ENCODE data around the gene SLC22A7. TPM values are rescaled to one million over a fixed set of nuclear protein-coding genes. Genes with fewer than 3 reads are reported as not detected.

SLC22A7 gene
- total and polyA plus RNA-seq, 7 experiments from 2014 or later: not detected

DNA sequence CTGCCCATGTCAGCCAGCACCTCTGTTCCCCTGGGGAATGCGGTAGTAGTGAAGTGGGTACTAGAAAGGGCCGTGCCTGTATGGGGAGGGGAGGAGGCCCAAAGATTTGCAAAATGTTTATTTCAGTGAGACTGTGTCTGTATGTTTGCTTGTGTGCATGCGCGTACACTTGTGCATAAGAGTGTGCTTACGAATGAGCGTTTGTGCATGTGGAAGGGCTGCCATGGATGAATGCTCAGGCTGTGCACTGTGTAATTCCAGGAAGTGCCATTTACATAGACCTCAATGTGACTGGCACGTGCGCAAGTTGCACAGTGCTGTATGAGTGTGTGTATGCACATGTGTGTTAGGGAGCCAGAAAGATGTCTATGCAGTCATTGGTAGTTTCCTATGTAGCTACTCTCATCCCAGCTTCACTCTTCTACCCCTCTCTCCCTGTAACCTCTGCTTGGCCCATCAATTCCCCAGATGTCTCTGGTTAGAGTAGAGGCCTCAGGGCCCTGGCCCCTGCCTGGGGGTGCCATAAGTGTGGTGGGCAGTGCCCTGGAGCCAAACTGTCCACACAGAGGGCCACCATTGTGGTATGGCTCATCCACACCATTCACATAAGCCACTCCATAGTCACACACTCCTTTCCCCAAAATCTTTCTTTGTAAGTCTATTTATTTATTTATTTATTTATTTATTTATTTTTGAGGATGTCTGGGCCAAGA lies 26.8 kb upstream of the SLC22A7 start:
- H3K9me3 ChIP-seq (ENCODE audit: control insufficient read depth in 2 of 3, low read length in 3 of 3): no peaks in the 10 kb centered on the region
- no peak for ATAC-seq
- intact Hi-C loops (cut with micrococcal nuclease): no loop called here
- no peaks in the 10 kb centered on the region for H3K27me3 ChIP-seq (ENCODE audit: control insufficient read depth in 2 of 2, insufficient read depth in 2 of 2, low read length in 2 of 2)
- H3K4me3 Mint-ChIP-seq: peak overlapping the region in 2 of 10 donors; percentile 60 to 64
- H3K27ac Mint-ChIP-seq: no peak overlapping the region
- peaks cover 0 to 2% (median 0%) of the 10 kb centered on the region in 11 donors for H3K9me3 Mint-ChIP-seq
- H3K36me3 ChIP-seq (ENCODE audit: control insufficient read depth in 2 of 3, insufficient read depth in 3 of 3, low read length in 3 of 3): no peaks in the 10 kb centered on the region
- ChIA-PET CTCF (no interaction called here), POLR2A (interaction anchor here (0.6 kb wide), 1 partner anchor 729 kb away, joined by 3 read pairs; no protein-coding TSS in a partner anchor)
- H3K4me3 ChIP-seq (ENCODE audit: low read length): no peak overlapping the region
- H3K27me3 Mint-ChIP-seq: peaks cover 0 to 76% (median 5%) of the 10 kb centered on the region in 5 donors
- no peak for DNase-seq
- no peak overlapping the region for H3K27ac ChIP-seq (ENCODE audit: low read depth, low read length)
- H3K36me3 Mint-ChIP-seq: peaks cover 0 to 4% (median 0%) of the 10 kb centered on the region in 5 donors
- H3K4me1 Mint-ChIP-seq: peaks cover 3 to 24% (median 11%) of the 10 kb centered on the region in 7 donors
- peaks cover 0 to under 1% of the 10 kb centered on the region in 2 donors for H3K4me1 ChIP-seq (ENCODE audit: control insufficient read depth in 2 of 2, insufficient read depth in 2 of 2, low read length in 2 of 2)

DNA sequence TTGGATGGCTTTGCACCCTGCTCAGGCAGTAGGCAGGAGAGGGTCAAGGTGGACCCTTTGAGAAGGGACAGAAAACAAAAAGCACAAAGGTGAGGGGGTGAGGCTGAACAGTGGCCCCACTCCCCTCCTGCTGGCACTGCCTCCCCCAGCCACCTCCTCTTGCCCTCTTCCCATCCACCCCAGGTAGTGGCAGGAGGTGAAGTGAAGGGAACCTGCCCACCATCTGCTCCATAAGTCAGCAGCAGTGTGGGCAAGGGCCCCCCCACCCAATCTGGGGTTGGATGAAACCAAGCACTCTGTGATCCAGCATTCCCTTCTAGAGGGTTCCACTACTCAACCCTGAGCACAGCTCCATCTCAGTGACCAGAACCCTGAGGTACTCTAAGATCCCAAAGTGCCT lies 26.1 kb upstream of the SLC22A7 start:
- Mint-ChIP-seq H3K36me3 (peaks cover 0 to 4% (median 0%) of the 10 kb centered on the region in 5 donors), H3K9me3 (peaks cover 0 to 2% (median 0%) of the 10 kb centered on the region in 11 donors), H3K27me3 (peaks cover 0 to 81% (median 6%) of the 10 kb centered on the region in 5 donors), H3K27ac (peak overlapping the region in 1 of 9 donors; percentile 25), H3K4me1 (peaks cover 5 to 25% (median 11%) of the 10 kb centered on the region in 7 donors), H3K4me3 (peak overlapping the region in 1 of 10 donors; percentile 51)
- Histone ChIP-seq H3K27ac (ENCODE audit: low read depth, low read length) (no peak overlapping the region), H3K4me1 (ENCODE audit: control insufficient read depth in 2 of 2, insufficient read depth in 2 of 2, low read length in 2 of 2) (peaks cover 0 to 6% of the 10 kb centered on the region in 2 donors), H3K4me3 (ENCODE audit: low read length) (no peak overlapping the region), H3K27me3 (ENCODE audit: control insufficient read depth in 2 of 2, insufficient read depth in 2 of 2, low read length in 2 of 2) (no peaks in the 10 kb centered on the region), H3K36me3 (ENCODE audit: control insufficient read depth in 2 of 3, insufficient read depth in 3 of 3, low read length in 3 of 3) (no peaks in the 10 kb centered on the region), H3K9me3 (ENCODE audit: control insufficient read depth in 2 of 3, low read length in 3 of 3) (no peaks in the 10 kb centered on the region)
- ChIA-PET POLR2A (interaction anchor here (0.6 kb wide), 1 partner anchor 730 kb away, joined by 3 read pairs; no protein-coding TSS in a partner anchor), CTCF (no interaction called here)
- ATAC-seq (no peak), DNase-seq (no peak)
- intact Hi-C loops (cut with micrococcal nuclease): no loop called here

DNA sequence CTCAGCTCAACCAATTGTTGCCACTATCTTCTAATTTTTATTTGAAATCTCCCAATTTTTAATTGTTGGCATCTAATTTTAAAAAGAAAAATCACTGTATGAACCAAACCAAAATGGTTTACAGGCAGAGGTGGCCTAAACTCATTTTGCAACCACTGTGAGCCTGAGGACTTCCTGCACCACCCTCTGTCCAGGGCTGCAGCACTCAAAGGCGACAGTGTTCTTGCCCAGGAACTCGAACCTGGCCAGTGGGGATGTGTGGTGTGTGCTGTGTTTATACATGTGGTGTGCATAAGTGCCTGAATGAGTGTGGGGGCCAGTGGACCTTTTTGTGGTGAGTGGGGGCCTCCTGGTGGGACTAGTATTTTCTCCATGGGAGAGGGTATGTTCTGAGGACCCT lies 24.4 kb upstream of the SLC22A7 start:
- ChIA-PET CTCF (no interaction called here), POLR2A (interaction anchor here (1.4 kb wide), 1 partner anchor 44 kb away, joined by 3 read pairs; the partner anchor contains the start of gene DNPH1)
- Mint-ChIP-seq H3K4me1 (peaks cover 5 to 25% (median 10%) of the 10 kb centered on the region in 7 donors), H3K27me3 (peaks cover 0 to 81% (median 10%) of the 10 kb centered on the region in 5 donors), H3K4me3 (peak overlapping the region in 8 of 10 donors; percentile 27 to 85 (median 74)), H3K27ac (peak overlapping the region in 1 of 9 donors; percentile 74), H3K36me3 (peaks cover 0 to 4% (median 0%) of the 10 kb centered on the region in 5 donors), H3K9me3 (peaks cover 0 to 2% (median 0%) of the 10 kb centered on the region in 11 donors)
- Histone ChIP-seq H3K9me3 (ENCODE audit: control insufficient read depth in 2 of 3, low read length in 3 of 3) (no peaks in the 10 kb centered on the region), H3K36me3 (ENCODE audit: control insufficient read depth in 2 of 3, insufficient read depth in 3 of 3, low read length in 3 of 3) (no peaks in the 10 kb centered on the region), H3K27me3 (ENCODE audit: control insufficient read depth in 2 of 2, insufficient read depth in 2 of 2, low read length in 2 of 2) (no peaks in the 10 kb centered on the region), H3K27ac (ENCODE audit: low read depth, low read length) (no peak overlapping the region), H3K4me1 (ENCODE audit: control insufficient read depth in 2 of 2, insufficient read depth in 2 of 2, low read length in 2 of 2) (peaks cover 0 to 6% of the 10 kb centered on the region in 2 donors), H3K4me3 (ENCODE audit: low read length) (no peak overlapping the region)
- intact Hi-C loops (cut with micrococcal nuclease): no loop called here
- DNase-seq (no peak), ATAC-seq (no peak)

DNA sequence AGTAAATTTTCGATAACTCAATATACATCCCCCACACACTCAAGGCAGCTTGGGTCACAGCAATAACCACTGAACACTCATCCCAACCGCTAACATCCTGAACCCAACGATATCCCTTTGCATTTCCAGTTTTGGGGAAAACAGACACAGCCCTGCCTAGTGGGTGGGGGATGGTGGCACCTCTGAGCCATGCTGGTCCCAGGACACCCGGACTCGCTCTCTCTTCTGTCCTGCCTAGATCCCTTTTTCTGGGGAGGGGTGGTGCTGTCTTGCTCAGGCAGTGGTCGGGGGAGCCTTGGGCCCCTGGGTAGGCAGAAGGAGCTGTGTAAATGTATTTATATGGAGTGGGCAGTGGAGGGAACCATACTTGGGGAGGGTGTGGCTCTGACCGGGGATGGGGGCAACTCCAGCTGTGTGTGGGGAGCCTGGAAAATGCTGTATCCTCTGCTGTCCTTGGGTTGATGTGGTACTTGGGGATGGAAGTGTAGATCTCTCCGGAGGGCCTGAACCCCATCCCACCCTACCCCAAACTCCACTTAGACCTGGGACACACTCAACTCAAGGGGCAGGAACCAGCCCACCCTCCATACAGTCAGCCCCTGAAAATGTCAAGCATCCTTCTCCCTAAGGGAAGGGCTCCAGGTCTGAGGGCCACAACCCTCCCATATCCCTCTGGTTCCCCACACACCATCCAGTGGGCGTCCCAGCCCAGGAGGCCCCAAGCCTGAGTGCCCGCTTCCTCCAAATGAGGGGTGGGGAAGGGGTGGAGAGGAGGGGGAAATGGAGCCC lies 23.7 kb upstream of the SLC22A7 start:
- Mint-ChIP-seq H3K4me1 (peaks cover 5 to 20% (median 5%) of the 10 kb centered on the region in 7 donors), H3K36me3 (peaks cover 0 to 4% (median 0%) of the 10 kb centered on the region in 5 donors), H3K9me3 (peaks cover 0 to 2% (median 0%) of the 10 kb centered on the region in 11 donors), H3K27ac (peak overlapping the region in 3 of 9 donors; percentile 44 to 74 (median 64)), H3K27me3 (peaks cover 0 to 77% (median 6%) of the 10 kb centered on the region in 5 donors), H3K4me3 (peak overlapping the region; percentile 27 to 95 (median 74))
- Histone ChIP-seq H3K4me3 (ENCODE audit: low read length) (no peak overlapping the region), H3K36me3 (ENCODE audit: control insufficient read depth in 2 of 3, insufficient read depth in 3 of 3, low read length in 3 of 3) (no peaks in the 10 kb centered on the region), H3K9me3 (ENCODE audit: control insufficient read depth in 2 of 3, low read length in 3 of 3) (no peaks in the 10 kb centered on the region), H3K27ac (ENCODE audit: low read depth, low read length) (no peak overlapping the region), H3K27me3 (ENCODE audit: control insufficient read depth in 2 of 2, insufficient read depth in 2 of 2, low read length in 2 of 2) (no peaks in the 10 kb centered on the region), H3K4me1 (ENCODE audit: control insufficient read depth in 2 of 2, insufficient read depth in 2 of 2, low read length in 2 of 2) (peaks cover 0 to 6% of the 10 kb centered on the region in 2 donors)
- no peak for ATAC-seq
- DNase-seq: no peak
- ChIA-PET CTCF (interaction anchor here (0.6 kb wide), 1 partner anchor 82 kb away, joined by 3 read pairs; no protein-coding TSS in a partner anchor), POLR2A (interaction anchor here (1.4 kb wide), 1 partner anchor 45 kb away, joined by 3 read pairs; the partner anchor contains the start of gene DNPH1)
- intact Hi-C loops (cut with micrococcal nuclease): no loop called here

DNA sequence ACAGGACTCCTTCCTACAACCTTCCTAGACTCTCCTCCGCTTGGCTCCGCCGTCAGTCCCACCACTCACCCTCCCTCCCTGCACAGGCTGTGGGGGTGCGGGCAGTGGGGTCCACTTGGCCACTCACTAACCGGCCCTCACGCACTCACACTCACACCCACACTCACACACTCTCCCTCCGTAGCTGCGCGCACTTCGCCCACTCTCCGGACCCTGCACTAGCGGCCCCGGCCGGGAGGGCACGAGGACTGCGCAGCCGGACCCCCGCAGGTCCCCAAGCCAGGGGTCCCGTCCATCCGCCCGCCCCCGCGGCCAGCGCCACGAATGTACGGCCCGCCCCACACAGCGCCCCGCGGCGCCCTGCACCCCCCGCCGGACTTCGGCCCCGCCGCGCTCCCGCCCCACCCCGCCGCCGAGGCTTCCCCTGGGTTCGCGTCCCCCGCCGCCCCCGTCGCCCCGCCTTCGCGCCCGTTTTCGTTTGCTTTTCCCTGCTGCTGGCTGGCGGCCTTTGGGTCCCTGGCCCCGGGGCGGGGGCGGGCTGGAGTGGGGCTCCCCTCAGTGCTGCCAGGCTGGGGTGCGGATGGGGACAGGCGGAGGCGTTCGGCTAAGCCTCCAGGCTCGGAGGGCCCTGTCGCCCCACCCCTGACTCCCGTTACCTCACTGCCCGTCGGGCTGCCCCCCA lies 23.0 kb upstream of the SLC22A7 start:
- intact Hi-C loops (cut with micrococcal nuclease): loop anchor here in 1 of 2 donors (5.0 kb wide), 1 partner anchor 103 kb away; the partner anchor contains the start of gene SRF
- H3K4me1 ChIP-seq (ENCODE audit: control insufficient read depth in 2 of 2, insufficient read depth in 2 of 2, low read length in 2 of 2): peaks cover 0 to 6% of the 10 kb centered on the region in 2 donors
- H3K27ac ChIP-seq (ENCODE audit: low read depth, low read length): peak overlapping the region; percentile 8
- DNase-seq (peak in 7 of 9 donors; percentile 7 to 45 (median 18)), ATAC-seq (peak; percentile 19)
- H3K27ac Mint-ChIP-seq: peak overlapping the region in 1 of 9 donors; percentile 8
- H3K4me3 Mint-ChIP-seq: peak overlapping the region; percentile 69 to 95 (median 85)
- POLR2A ChIA-PET: interaction anchor here (1.4 kb wide), 1 partner anchor 51 kb away, joined by 4 read pairs; no protein-coding TSS in a partner anchor
- no peaks in the 10 kb centered on the region for H3K36me3 ChIP-seq (ENCODE audit: control insufficient read depth in 2 of 3, insufficient read depth in 3 of 3, low read length in 3 of 3)
- H3K27me3 ChIP-seq (ENCODE audit: control insufficient read depth in 2 of 2, insufficient read depth in 2 of 2, low read length in 2 of 2): no peaks in the 10 kb centered on the region
- peaks cover 0 to 2% (median 0%) of the 10 kb centered on the region in 11 donors for H3K9me3 Mint-ChIP-seq
- peaks cover 0 to 4% (median 0%) of the 10 kb centered on the region in 5 donors for H3K36me3 Mint-ChIP-seq
- peaks cover 0 to 75% (median 6%) of the 10 kb centered on the region in 5 donors for H3K27me3 Mint-ChIP-seq
- CTCF ChIA-PET: interaction anchor here (0.6 kb wide), 1 partner anchor 81 kb away, joined by 3 read pairs; no protein-coding TSS in a partner anchor
- H3K9me3 ChIP-seq (ENCODE audit: control insufficient read depth in 2 of 3, low read length in 3 of 3): no peaks in the 10 kb centered on the region
- peak overlapping the region; percentile 40 for H3K4me3 ChIP-seq (ENCODE audit: low read length)
- H3K4me1 Mint-ChIP-seq: peaks cover 5 to 20% (median 5%) of the 10 kb centered on the region in 7 donors
